ENCODE data around the gene CYP2U1.
A peak's percentile ranks its signal among the peaks of the same experiment; 100 is the strongest.

CYP2U1 gene

DNA sequence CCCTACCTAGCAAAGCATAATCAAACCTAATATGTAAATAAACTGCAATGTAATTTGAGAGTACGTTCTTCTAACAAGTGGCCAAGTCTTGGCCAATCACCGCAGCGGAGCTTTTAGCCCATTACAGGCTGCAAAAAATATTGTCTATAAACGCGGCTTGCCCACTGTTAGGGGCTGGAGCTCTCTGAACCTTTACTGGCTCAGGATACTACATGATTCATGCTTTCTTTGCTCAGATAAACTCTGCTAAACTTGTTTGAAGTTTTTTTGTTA lies 57.4 kb downstream of the CYP2U1 start:
- no peak for TF ChIP-seq EZH2phosphoT487 (conservative IDR thresholded peaks at IDR 0.05; ENCODE audit: low read length)
- TF ChIP-seq, protein P1, sequence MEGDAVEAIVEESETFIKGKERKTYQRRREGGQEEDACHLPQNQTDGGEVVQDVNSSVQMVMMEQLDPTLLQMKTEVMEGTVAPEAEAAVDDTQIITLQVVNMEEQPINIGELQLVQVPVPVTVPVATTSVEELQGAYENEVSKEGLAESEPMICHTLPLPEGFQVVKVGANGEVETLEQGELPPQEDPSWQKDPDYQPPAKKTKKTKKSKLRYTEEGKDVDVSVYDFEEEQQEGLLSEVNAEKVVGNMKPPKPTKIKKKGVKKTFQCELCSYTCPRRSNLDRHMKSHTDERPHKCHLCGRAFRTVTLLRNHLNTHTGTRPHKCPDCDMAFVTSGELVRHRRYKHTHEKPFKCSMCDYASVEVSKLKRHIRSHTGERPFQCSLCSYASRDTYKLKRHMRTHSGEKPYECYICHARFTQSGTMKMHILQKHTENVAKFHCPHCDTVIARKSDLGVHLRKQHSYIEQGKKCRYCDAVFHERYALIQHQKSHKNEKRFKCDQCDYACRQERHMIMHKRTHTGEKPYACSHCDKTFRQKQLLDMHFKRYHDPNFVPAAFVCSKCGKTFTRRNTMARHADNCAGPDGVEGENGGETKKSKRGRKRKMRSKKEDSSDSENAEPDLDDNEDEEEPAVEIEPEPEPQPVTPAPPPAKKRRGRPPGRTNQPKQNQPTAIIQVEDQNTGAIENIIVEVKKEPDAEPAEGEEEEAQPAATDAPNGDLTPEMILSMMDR (IDR thresholded peaks at IDR 0.05; ENCODE audit: insufficient read depth, low read length, poor library complexity, severe bottlenecking): no peak
- H3K4me3 ChIP-seq (ENCODE audit: insufficient read depth, low read length, poor library complexity, severe bottlenecking): peak overlapping the region; percentile 86
- H3K79me2 ChIP-seq (ENCODE audit: insufficient read depth, low read length): peaks cover 40% of the 10 kb centered on the region
- H3K4me2 ChIP-seq (ENCODE audit: low read depth, low read length, poor library complexity, severe bottlenecking): peak overlapping the region; percentile 80
- no peaks in the 10 kb centered on the region for H3K36me3 ChIP-seq (ENCODE audit: low read length)
- H3F3A ChIP-seq (ENCODE audit: insufficient read depth): 0 out of 2 replicates have a peak, but pooled peaks cover 6% of the 10 kb centered on the region
- no peaks in the 10 kb centered on the region for H3K9me3 ChIP-seq (ENCODE audit: insufficient read depth, low read length)
- H4K20me1 ChIP-seq (ENCODE audit: low read depth, low read length): 0 out of 2 replicates have a peak, but pooled peaks cover 6% of the 10 kb centered on the region
- H3K27me3 ChIP-seq (ENCODE audit: low read length): no peaks in the 10 kb centered on the region
- no peak overlapping the region for H3K27ac ChIP-seq (ENCODE audit: low read depth, low read length)
- no peaks in the 10 kb centered on the region for H3K9me2 ChIP-seq (replicated peaks; ENCODE audit: insufficient read depth, low read length)
- H2AFZ ChIP-seq (ENCODE audit: low read depth, low read length, severe bottlenecking): peak overlapping the region; percentile 83
- H3K9ac ChIP-seq (ENCODE audit: low read length): peak overlapping the region; percentile 99

DNA sequence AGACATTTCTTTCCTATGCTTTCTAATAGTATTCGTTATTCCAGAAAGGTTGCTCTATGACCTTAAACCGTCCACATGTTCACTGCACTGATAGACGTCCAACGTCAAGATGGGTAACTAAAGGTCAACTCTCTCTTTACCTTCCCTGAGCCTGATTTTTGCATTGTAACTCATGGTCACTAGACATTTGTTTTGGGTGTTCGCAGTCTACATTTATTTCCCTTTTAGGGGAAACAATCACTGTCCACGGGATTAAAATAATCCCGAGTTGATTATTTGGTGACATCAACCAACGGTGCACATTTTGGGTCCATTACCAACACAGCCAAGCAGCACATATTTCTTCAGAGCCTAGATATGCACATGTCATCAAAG lies 57.8 kb downstream of the CYP2U1 start:
- peak overlapping the region; percentile 80 for H3K4me2 ChIP-seq (ENCODE audit: low read depth, low read length, poor library complexity, severe bottlenecking)
- no peaks in the 10 kb centered on the region for H3K36me3 ChIP-seq (ENCODE audit: low read length)
- TF ChIP-seq, protein P1 (IDR thresholded peaks at IDR 0.05; ENCODE audit: insufficient read depth, low read length, poor library complexity, severe bottlenecking): no peak
- no peak for TF ChIP-seq EZH2phosphoT487 (conservative IDR thresholded peaks at IDR 0.05; ENCODE audit: low read length)
- no peaks in the 10 kb centered on the region for H3K9me3 ChIP-seq (ENCODE audit: insufficient read depth, low read length)
- H3K4me3 ChIP-seq (ENCODE audit: insufficient read depth, low read length, poor library complexity, severe bottlenecking): peak overlapping the region; percentile 86
- peak overlapping the region; percentile 26; the same call in 1 of the 2 replicates for H3K27ac ChIP-seq (ENCODE audit: low read depth, low read length)
- H3K9ac ChIP-seq (ENCODE audit: low read length): peak overlapping the region; percentile 99
- no peaks in the 10 kb centered on the region for H3K27me3 ChIP-seq (ENCODE audit: low read length)
- peak overlapping the region; percentile 83 for H2AFZ ChIP-seq (ENCODE audit: low read depth, low read length, severe bottlenecking)
- no peaks in the 10 kb centered on the region for H3K9me2 ChIP-seq (replicated peaks; ENCODE audit: insufficient read depth, low read length)
- H4K20me1 ChIP-seq (ENCODE audit: low read depth, low read length): peaks cover 6% of the 10 kb centered on the region; the same call in 1 of the 2 replicates
- 0 out of 2 replicates have a peak, but pooled peaks cover 8% of the 10 kb centered on the region for H3F3A ChIP-seq (ENCODE audit: insufficient read depth)
- H3K79me2 ChIP-seq (ENCODE audit: insufficient read depth, low read length): peaks cover 45% of the 10 kb centered on the region

DNA sequence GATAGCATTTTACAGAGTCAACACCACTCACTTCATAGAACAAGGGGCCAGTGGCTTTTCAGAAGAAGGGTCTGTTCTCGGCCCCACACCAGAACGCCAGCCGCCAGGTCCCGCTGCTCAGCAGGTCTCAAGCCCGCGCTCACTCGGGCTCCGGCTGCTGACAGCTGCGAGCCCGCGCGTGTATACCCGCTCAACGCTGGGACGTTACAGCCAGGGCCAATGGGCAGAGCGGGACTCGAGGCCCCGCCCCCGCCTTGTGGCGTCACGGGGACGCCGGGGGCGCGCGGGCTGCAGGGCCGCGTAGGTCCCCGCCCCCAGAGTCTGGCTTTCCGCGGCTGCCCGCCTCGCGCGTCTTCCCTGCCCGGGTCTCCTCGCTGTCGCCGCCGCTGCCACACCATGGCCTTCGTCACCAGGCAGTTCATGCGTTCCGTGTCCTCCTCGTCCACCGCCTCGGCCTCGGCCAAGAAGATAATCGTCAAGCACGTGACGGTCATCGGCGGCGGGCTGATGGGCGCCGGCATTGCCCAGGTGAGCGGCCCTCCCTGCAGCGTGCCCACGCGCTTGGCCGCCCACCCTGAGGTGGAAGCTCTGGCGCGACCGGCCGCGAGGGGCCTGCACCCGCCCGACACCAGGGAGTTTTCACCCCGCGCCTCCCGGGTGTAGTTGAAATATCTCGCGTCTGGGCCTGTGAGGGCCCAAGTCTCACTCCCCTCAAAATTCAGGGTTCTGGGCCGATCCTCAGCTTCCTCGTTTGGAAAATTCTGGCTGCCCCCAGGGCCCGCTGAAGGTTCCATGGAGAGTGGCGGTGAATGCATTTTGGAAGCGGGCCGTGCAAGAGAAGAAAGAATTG lies 58.4 kb downstream of the CYP2U1 start, which contains the start of gene HADH:
Gene HADH (plus strand): TSS at position 353 of the 850 bp plus-strand sequence. CDS start 44 bp downstream, at position 397.
- no peaks in the 10 kb centered on the region for H3K9me3 ChIP-seq (ENCODE audit: insufficient read depth, low read length)
- 0 out of 2 replicates have a peak, but pooled peaks cover 8% of the 10 kb centered on the region for H3F3A ChIP-seq (ENCODE audit: insufficient read depth)
- H3K9me2 ChIP-seq (replicated peaks; ENCODE audit: insufficient read depth, low read length): no peaks in the 10 kb centered on the region
- H3K79me2 ChIP-seq (ENCODE audit: insufficient read depth, low read length): peaks cover 51% of the 10 kb centered on the region
- H3K36me3 ChIP-seq (ENCODE audit: low read length): no peaks in the 10 kb centered on the region
- no peaks in the 10 kb centered on the region for H3K27me3 ChIP-seq (ENCODE audit: low read length)
- H3K4me3 ChIP-seq (ENCODE audit: insufficient read depth, low read length, poor library complexity, severe bottlenecking): peak within 1 kb of the TSS; percentile 86
- peak within 1 kb of the TSS; percentile 99 for H3K9ac ChIP-seq (ENCODE audit: low read length)
- TF ChIP-seq, protein P1 (IDR thresholded peaks at IDR 0.05; ENCODE audit: insufficient read depth, low read length, poor library complexity, severe bottlenecking): no peak
- no peak for TF ChIP-seq EZH2phosphoT487 (conservative IDR thresholded peaks at IDR 0.05; ENCODE audit: low read length)
- peaks cover 6% of the 10 kb centered on the region; the same call in 1 of the 2 replicates for H4K20me1 ChIP-seq (ENCODE audit: low read depth, low read length)
- H3K4me2 ChIP-seq (ENCODE audit: low read depth, low read length, poor library complexity, severe bottlenecking): peak within 1 kb of the TSS; percentile 91
- peak within 1 kb of the TSS; percentile 66 for H3K27ac ChIP-seq (ENCODE audit: low read depth, low read length)
- peak within 1 kb of the TSS; percentile 83 for H2AFZ ChIP-seq (ENCODE audit: low read depth, low read length, severe bottlenecking)

Measured in SU-DHL-6 (cell line).